GM19023 (cell line): ENCODE results near the gene NOP58.
"Not testable (repeated sequence)": the region's sequence is repeated elsewhere in the genome, so short reads cannot be mapped to it uniquely, and the experiment has no call there.

Experiments used
- ATAC-seq: cut with Tn5 transposase; IDR thresholded peaks from one replicate; pipeline ENCODE4 v1.9.1; 2021; ENCODE audit warnings: mild to moderate bottlenecking, moderate library complexity; ENCODE audit not compliant: unreplicated experiment

The NOP58 gene

DNA sequence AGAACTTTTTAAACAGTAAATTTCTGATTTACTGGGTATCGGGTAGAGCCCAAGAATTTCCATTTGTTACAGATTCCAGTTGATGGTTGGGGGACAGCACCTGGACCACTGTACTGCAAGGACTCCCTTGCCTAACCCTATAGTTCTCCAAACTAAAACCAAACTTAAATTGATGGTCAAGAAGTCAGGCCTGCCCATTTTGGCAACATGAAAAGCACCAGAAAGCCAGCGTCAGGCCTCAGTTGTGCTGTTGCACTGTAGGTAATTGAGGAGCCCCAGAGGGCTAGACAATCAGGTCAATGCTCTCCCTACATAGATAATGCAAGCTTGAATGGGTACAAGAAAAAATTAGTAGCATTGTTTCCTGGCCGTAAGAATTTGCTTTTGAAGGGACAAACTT is 40.5 kb downstream of the NOP58 start:
- ATAC-seq: no peak

DNA sequence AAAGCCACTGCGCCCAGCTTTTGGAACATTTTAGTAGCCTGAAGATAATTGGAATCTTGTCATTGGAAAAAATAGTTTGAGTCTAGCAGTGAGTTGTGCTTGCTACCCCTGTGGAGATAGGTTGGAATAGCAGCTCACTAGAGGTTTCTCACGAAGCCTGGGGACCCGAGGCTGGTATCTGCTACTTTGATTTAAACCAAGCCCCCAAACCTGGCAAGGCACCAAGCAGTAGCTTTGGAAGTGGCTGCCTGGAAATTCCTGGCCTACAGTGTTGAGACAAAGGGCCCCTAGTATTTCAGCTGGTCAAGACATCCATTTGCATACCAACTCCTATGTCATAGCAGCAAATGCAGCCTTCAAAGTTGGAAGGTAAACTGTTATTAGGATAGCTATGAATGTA is 42.1 kb downstream of the NOP58 start:
- ATAC-seq: no peak

DNA sequence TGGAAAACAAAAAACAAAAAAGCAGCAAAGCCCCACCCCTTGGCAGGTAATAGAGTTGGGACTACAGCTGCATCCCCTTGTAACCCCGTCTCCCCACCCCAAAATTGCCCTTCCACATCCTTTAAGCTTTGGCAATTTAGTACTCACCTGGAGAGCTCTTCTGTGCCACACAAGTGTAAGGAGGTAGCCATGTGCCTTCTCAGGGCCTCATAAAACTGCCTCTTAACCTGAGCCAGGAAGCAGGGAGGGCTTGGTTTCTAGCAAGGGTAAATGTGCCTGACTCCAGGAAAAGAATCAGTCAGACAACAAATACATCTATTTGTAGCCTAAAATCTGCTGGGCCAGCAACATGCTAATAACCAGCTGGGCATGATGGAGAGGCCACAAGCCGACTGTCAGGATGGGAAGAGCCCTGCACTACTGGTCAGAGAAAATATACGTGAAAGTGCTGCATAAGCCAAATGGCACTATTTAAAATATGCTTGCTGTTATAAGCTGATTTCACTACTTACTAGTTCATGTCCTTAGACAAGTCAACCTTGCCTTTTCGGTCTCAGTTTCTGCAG is 46.3 kb downstream of the NOP58 start:
- ATAC-seq: no peak

DNA sequence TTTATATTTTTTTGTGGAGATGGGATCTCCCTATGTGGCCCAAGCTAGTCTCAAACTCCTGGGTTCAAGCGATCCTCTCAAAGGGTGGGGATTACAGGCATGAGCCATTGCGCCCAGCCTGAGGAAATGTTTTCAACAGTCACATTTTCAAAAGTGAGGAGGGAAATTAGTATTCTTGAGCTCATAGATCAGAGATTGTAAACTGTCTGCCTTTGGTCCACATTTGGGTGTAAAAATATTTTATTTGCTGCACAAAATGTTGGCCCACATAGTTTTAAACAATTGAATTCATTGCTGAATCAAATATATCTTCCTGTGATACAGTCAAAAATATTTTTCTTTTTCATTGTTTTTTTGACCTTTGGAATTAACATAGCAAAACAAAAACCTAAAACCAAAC is 48.6 kb downstream of the NOP58 start:
- ATAC-seq: no peak

DNA sequence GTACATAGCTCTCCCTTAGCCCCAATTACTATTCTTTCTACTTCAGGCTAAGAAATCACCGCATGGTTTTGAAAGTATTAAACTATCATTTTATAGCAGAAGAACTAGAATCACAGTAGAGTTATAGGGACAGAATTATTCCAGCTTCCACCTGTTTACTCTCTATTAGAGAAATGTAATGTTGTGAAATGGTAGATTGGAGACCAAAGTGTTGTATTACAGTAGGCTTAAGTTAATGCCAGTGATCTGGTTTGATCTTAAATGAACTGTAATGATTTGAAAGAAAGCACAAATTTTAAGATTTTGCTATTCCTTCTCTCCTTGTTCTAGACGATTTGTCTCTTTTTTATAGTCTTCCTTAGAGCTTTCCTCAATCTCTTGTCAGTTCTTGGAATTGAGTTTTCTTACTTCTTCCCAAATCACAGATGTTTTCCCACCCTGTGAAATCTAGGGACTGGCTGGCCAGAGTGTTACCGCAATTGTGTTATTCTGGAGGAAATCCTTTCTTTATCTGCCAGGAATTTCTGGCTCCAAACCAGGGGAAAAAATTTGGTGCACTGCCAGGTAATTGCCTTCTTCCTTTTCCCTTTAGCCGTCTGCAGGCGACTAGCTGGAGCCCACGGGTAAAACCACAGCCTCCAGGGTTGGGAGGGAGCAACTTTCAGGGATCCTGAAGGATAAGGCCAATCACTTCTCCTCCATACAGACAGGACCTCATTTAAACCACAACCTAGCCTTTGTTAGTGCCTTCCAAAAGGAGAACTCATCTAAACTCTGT is 51.7 kb downstream of the NOP58 start:
- no peak for ATAC-seq

DNA sequence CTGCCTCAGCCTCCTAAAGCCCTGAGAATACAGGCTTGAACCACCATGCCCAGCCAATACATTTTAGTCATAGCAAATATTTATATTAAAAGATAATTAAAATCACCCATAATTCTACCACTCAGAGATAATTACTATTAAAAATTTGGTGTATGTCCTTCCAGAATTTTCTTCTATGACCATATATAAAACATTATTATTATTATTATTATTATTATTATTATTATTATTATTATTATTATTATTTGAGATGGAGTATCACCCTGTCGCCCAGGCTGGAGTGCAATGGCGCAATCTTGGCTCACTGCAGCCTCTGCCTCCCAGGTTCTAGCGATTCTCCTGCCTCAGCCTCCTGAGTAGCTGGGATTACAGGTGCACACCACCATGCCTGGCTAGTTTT is 54.8 kb downstream of the NOP58 start:
- ATAC-seq: not testable (repeated sequence)

DNA sequence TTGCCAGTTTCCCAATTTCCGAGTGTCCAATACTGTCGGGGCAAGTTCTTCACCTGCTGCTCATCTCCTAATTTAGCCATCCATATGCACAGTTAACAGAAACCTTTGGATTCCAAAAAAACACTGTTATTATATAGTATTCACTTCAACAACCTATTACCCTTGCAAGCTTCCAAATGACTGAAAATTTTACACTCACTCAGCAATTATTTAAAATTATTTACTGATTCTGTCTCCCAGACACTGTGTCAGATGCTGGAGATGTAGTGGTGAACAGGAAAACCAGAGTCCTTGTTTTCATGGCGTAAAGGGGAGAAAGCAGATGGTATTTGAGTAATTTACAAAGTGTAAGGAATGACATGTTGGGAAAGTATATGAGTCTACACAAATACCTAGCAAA is 56.9 kb downstream of the NOP58 start:
- no peak for ATAC-seq

DNA sequence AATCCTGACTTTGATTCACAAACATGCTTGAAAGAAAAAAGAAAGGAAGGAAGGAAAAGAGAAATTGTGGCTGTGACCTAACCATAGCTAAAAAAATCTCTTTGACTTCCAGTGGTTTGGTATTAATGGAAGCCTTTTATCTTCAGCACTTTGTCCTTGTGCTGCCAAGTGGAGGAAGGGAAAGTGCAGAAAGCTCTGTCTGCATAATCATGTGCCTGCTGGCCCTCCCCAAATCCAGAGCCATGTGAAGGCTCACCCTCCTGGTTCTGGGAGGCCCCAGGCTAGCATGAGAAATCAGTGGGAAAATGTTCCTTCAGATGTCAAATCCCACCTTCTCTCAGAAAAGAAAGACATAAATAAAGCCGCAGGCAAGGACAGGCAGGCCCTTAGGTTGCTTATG is 62.3 kb downstream of the NOP58 start:
- ATAC-seq: no peak

DNA sequence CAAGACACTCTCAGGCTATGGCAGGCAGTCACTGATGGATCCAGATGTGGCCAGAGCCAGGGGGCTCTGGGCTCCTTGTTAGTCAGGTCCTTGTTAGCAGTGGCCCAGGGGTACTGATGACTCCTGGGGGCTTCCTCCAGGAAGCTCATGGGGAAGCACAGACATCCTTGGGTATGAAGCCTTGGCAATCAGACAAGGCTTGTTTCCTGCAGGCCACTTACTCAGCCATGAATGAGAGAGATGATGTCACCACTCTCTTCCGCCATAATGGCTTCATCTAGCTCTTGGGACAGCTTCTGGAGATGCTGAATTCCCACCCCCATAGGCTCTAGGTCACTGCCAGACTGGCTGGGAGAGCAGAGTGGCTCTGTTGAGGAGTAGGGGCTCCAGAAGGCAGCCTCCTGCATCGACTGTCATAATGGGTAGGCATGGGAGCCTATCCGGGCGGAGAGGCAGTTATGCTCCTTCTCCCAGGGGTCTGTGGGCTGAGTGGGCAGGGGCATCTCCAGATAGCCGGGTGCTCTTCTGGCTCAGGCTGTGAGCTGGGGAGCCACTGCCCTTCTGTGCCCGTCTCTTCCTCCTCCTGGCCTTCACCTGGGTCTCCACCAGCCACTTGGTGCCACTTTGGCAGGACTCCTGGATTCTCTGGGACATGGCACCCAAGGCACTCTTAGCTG is 70.4 kb downstream of the NOP58 start:
- ATAC-seq: no peak

DNA sequence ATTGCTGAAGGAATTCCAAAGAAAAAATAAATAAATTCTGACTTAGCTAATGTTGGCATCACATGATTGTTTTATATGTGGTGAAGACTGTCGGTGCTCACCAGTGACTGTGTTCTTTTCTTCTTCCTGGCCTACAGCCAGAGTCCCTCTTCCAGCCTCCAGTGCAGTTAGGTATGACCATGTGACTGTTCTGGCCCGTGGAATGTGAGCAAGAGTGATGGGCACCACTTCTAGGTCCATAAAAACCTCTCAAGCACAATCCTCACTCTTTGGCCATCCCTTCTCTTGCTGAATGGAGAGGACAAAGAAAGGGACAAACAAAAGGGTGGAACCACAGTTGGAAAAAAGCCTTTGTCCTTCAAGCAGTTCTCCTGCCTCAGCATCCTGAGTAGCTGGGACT is 71.6 kb downstream of the NOP58 start:
- ATAC-seq: no peak

DNA sequence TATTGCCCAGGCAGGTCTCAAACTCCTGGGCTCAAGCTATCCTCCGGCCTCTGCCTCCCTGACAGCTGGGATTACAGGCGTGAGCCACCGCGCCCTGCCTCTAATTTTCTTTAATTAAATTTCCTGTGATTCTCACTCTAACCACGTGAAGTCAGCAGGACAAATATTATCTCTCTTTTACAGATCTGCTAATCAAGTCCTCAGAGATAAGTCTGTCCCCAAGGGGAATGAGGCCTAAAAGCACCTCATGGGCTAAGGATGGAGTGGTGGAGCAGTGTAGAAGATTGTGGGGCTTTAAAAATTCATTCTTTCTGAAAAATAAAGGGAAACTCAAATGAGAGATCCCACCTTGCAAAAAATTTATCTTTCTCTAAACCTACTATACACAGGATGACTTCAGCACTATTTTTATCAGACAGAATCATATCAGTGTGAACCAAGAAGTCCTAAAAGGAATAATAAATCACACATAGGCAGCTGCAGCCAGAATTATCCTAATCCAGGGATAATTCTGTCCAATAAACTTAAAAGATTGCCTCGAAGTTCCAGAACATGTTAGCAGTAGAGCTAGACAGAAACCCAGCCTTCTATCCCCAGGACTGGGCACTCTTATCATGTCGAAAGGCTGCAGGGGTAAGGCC is 72.3 kb downstream of the NOP58 start:
- ATAC-seq: no peak

DNA sequence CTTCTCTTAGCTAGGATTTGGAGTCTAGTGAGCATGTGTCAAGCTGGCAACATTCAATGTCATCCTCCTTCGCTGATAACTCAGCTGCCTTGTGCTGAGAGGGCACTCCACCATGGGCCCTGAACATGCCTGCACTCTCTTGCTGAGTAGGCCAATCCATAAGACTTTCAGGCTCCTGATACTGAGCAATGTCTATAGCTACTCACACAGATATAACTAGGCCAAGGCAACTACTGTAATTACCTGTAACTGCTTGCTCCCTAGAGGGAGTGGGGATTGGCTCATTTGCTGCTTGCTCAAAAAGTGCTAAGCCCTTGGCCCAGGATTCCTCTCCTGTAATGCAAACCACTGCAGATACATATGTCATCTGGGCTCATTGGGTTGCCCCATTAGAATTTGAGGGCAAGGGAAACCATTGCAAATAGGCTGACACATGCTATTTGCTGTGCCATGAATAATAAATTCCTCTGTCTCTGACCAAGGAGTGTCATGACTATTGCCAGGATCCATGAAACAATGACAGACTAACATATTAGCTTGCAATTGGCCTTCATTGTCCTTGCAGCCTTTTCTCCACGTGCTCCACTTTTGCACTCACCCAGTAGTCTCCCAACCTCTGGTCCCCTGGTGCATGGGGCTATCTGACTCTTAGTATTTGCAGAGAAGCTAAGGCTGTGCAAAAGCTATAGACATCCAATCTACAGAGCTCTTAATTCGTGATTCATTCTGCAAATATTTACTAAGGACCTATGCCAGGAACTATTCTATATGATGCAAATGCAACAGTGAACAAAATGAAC is 73.7 kb downstream of the NOP58 start:
- ATAC-seq: no peak

DNA sequence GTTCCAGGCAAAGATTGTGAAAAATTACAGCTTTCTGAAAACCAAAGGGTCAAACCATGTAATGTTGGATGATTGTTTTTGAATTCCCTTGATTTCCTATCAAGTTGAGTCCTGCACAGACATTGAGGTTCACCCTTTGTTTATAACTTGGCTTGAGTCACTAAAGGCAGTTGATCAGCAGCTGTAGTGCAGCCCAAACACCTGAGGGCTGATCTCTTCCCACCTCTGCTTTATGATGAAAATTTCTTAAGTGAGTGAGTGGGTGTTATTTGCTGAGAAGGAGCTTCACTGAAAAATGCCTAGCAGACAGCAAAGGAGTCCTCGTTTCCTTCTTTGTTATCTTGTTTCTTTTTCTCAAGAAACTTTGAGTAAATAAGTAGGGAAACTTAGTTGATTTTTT is 78.6 kb downstream of the NOP58 start:
- ATAC-seq: no peak

DNA sequence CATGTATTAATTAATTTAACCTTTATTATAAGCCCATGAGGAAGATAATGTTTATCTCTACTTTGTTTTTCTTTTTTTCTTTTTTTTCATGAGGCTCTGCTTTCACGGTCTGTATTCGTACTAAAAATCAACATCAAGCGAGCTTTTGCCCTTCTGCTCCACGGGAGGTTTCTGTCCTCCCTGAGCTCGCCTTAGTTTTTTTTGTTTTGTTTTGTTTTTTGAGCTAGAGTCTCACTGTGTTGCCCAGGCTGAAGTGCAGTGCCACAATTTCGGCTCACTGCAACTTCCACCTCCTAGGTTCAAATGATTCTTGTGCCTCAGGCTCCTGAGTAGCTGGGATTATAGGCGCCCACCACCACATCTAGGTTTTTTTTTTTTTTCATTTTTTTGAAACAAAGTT is 80.6 kb downstream of the NOP58 start:
- no peak for ATAC-seq
